ENCODE measurements around the gene SPON1.
"Not testable (repeated sequence)": the region's sequence is repeated elsewhere in the genome, so short reads cannot be mapped to it uniquely, and the experiment has no call there.

SPON1 gene

DNA sequence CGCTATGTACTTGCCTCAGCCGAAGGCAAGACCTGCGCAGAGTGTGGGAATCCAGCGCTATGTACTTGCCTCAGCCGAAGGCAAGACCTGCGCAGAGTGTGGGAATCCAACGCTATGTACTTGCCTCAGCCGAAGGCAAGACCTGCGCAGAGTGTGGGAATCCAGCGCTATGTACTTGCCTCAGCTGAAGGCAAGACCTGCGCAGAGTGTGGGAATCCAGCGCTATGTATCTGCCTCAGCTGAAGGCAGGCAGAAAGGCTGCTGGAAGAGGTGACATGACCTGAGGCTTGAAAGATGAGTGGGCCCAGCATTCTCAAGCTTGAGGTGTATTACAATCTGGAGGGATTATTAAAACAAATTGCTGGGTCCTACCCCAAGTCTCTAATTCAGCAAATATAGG lies 290.0 kb downstream of the SPON1 start:
- not testable (repeated sequence) for DNase-seq

DNA sequence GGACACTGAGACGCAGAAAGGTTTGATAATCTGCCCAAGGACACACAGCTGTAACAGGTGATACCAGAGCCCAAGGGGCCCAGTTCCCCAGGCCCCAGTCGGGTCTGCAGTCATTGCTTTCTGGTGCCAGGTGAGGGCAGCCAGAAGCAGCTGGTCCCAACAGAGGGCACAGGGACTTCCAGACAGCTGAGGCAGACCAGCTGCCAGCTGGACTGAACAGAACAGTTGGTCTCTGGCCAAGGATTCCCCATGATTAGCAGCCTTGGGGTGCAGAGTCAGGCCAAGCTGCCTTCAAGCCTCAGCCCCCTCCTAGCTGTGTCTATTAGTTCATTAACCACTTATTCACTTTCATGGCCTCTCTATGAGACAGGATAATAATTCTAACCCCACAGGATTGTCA lies 290.9 kb downstream of the SPON1 start:
- DNase-seq = no peak

DNA sequence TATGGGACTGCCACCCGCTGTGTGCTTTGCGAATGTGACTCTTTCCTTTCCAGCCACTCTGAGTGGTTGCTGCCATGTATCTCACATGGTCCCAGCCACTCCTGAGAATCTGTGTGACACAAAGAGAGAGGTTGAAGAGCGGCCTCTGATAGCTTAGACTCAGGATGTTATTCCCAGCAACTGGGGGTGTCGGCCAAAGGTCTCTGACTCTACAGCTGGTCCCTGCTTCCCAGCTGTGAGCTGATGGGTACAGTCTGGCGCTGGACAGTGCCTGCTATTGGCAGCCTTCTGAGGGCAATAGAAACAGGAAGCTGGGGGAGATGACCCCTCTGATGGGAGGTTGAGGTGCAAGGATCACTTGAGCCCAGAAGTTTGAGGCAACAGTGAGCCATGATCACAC lies 291.3 kb downstream of the SPON1 start:
- DNase-seq = no peak

GRCh38 chr11:14254533-14255237 lies 292.2 kb downstream of the SPON1 start:
- no peak for DNase-seq

DNA sequence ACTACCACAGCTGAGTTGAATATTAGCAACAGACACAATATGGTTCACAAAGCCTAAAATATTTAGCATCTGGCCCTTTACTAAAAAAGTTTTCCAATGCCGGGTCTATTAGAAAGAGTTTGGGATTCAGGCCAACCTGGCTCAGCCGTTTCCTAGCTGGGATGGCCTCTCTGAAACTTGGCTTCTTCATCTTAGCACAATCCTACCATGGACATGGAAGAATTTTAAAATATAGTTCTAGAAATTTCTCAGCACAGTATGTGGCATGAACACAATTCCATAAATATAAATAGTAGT lies 292.7 kb downstream of the SPON1 start:
- no peak for DNase-seq

DNA sequence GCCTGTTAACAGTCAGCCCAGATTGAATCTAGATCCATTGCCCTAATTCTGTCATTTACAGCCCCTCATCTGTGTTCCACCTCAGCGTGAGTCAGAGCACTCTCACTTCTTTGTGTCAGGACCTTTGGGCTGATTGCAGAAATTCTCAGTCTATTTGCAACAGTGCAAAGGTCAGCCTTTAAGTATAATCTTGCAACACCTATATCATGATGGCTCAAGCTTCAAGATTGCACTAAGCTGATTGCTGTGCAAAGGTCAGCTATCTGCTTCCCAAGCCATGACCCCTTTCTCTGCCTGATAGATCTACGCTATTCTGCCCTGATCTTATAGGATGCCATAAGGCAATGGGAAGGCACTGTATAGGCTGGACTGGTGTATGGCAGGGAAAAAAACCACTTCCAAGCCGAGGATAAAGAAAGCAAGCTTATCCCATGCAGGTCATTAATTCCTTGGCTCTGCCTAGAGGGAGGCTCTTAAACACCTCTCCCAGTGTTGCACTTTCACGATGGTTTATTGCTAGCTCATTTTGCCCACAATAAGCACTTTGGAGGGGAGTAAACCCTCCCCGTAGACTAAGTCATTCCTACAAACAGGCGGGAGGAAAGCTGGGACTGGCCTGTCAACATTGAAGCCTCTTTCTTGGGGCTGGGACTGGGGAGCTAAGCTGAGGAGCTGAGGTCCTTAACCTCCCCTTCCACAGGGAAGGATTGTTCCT lies 295.9 kb downstream of the SPON1 start:
- DNase-seq = no peak

GRCh38 chr11:14259186-14259784 lies 296.8 kb downstream of the SPON1 start:
- DNase-seq = no peak

- DNase-seq = no peak
Measured at GRCh38 chr11:14259878-14260277, 297.4 kb downstream of the SPON1 start.

DNA sequence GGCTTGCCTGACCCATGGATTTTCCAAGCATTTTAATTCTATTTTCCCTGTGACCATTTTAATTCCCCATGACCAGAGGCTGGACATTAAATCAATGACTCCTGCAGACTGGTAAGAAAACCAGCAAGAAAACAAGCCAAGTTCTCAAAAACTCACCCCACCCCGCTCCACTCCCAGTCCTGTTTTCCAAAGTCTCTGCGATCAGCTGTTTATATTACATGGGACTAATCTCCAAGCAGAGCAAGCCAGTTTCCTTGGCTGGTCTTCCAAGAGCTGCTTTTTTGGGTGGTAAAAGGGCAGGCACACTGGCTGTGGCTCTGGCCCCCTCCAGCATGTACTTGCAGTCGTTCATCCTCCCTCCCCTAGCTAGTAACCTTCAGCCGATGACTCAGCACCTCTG lies 298.5 kb downstream of the SPON1 start:
- DNase-seq = no peak

DNA sequence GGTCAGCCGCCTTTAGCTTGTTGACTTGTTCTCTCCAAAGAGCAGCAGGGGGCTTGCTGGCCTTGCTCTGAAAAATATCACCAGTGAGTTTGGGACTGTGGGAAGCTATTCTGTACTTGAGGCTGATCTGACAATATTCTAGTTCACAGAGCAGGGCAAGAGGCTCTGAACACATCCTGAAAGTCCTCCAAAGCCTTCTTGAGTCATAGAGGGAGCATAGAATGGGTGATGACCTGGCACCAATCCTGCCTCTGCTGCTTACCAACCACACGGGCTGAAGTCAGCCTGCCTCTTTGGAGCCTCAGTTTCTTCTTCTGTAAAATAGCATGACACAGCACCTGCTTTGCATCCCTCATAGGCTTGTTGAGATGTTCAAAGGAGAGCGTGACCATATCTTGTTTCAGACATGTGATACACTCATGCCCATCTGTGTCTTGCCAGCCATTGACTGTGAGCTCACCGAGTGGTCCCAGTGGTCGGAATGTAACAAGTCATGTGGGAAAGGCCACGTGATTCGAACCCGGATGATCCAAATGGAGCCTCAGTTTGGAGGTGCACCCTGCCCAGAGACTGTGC lies 299.8 kb downstream of the SPON1 start:
- DNase-seq = no peak

GRCh38 chr11:14264966-14265365 lies 302.4 kb downstream of the SPON1 start:
- DNase-seq = no peak

GRCh38 chr11:14266622-14267021 lies 304.1 kb downstream of the SPON1 start:
- no peak for DNase-seq

DNA sequence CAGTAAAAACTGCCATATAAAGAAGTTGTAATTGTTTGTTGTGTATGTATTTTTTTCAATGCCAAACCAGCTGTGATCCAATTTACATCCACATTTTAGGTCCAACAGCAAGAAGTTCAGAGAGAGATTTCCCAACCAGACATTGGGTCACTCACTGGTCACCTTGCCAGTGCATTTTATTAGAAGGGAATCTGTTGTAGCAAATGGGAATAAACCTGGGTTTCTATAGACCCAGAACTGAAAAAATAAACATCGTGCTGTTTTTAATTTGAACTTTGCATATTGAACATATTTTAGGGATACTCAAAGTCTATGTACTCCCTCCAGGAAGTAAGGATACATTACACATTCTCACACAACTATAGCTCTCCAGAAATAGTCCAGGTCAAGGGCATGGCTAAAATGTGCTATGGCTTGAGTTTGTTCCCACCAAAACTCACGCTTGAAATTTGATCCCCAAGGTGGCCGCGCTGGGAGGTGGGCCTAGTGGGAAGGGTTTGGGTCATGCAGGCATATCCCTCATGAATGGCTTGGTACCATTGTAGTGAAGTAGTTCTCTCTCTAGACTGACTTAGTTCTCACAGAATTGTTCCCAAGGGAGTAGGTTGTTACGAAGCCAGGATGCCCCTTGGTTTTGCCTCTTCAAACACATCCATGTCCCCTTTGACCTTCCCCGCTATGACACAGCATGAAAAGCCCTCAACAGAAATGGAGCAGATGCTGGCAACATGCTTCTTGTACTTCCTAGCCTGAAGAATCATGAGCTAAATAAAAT lies 305.5 kb downstream of the SPON1 start:
- DNase-seq = no peak

DNA sequence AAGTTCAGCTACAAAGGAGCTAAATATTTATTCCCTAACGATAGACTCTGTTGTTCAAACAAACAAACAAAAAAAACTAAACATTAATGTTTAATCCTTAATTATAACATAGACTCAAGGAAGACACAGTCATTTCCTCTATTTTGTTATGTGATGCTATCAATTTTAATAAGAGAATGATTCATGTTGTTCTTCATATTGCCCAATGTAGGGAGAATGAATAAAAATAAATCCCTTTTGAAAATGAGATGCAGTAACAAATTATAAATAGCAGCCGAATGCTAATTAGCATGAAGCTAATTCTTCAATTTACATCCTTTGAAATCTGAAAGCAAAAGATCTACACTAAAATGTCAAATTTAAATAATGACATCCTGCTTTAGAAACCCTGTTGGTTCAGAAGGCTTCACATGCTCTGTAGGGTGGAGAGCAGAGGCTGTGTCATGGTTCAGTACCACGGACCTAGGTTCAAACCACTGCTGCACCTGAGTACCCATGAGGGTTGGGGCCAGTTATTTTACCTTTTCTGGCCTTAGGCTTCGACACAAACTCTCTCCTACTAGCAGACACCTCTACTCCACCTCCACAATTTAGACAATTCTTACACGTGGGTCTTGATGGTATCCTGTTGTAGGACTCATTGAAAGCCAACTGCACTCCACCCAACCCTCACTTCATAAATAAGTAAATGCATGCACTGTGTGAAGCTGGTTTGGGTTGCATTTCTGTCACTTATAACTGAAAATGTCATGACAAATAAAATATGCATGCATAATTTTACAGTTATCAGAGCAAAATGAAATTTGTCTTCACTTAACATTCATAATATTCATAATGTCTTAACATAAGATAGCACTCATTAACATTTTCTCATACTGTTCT lies 307.4 kb downstream of the SPON1 start:
- no peak for DNase-seq

DNA sequence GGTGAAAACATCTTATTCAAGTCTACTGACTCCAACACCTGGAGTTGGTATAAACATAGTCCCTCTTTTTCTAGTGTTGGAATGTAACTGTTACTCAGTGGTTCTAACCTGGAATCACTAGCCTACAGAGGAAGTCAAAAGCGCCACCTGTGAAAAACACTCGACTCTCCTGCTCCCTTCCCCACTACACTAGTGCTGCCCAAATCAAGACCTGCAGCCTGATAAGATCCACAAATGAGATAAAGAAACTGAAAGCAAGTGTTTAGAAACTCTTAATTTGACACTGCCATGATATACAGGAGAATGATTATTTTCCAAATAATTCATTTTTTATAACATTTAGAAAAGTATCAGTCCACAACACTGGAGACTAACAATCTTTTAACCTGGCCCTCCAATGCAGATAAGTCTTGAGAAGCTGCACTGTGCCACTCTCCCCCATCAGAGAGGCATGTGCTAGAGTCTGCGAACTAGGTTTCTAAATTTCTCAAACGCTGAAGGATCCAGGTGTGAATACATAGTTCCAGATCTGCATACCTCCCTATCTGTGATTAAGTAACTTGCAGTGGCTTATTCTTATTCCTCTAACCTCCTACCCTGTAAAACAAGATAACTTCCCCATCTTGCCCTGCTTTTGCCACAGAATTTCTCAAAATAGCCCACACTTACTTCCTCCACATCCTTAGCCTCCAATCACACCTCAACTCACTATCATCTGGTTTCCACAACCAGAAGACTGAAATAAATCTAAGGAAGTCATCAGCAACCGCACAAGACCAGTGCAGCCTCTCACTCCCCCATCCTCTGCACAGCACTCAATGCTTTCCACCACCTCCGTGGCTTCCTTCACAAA lies 308.4 kb downstream of the SPON1 start:
- no peak for DNase-seq

DNA sequence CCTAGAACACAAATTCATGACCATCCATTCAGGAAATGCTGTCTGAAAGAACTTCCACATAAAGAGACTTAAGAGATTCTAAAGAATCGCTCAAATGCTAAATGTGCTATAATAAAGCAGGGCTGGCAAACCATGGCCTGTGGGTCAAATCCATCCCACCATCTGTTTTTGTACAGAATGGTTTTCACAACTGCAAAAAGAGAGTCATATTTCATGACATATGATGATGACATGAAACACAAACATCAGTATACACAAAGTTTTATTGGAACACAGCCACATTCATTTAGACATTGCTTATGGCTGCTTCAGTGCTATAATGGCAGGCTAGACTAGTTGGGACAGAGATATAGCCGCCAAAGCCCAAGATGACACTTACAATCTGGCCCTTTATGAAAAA lies 311.4 kb downstream of the SPON1 start:
- no peak for DNase-seq

DNA sequence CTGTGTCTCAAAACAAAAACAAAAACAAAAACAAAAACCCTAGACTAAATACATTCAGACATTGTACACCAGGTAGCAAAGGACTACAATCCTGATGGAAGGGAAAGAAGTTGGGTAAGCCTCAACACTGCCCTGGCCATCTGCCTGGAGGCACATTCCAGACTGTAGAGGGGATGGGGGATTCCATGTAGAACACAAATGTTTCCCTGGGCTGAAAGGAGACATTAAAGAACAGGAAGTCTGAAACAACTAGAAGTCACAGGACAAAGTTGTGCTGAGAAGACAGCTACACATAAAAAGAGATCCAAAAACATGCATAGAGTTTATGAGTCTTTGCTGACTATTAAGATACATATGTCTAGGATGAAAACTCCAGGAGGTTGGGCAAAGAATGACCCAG lies 312.6 kb downstream of the SPON1 start:
- no peak for DNase-seq

DNA sequence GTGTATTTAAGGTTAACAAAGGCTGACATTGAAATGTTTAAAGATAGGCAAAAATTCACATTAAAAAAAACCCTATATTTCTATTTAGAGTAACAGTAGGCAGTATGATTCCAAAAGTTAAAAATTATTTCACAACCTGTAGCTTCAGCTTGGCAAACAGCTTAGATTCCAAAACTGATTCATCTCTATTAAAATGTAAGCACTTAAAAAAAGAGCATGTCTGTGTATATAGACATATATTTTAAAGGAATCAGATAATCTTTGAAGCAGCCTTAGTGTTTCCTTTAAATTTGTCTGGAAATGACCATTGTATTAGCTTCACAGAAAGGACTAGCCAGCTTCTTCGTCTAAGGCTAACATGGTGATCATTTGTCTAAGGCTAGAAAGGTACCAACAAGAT lies 316.3 kb downstream of the SPON1 start:
- not testable (repeated sequence) for DNase-seq

GRCh38 chr11:14288189-14288935 lies 325.8 kb downstream of the SPON1 start:
- peak; percentile 71 for DNase-seq

DNA sequence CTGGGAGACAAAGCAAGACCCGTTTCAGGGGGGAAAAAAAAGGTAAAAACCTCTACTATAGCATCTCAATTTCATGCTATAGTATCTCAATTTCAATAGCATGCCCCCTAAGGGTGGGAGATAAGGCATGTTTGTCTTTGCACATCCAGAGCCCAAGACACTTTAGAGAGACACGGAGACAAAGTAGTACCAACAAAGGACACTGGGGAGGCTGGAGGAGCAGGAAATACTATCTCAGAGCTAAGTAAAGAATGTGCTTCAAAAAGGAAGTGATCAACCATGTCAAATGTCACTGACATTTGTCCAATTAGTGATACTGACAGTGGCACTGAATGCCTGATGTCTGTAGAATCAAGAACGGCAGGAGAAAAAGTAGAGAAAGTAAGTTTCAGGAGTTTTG lies 327.9 kb downstream of the SPON1 start:
- DNase-seq = no peak

DNA sequence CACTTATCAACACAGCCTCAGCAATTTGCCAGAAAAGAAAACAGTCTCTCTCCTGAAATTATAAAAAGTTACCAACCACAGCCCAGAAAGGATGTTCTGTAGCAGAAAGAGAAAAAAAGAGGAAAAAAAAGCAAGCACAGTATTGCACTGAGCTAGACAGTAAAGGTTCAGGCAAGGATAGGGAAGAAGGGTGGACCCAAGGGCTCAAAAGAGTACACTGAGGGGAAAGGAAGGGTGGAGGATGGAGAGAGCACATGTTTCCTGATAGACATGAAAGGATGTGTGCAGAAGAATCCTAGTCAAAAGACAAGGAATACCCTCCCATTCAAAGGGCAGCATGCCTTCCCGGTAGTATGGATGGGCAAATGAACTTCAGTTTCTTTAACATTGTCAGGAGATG lies 337.4 kb downstream of the SPON1 start:
- DNase-seq = no peak
